GM23248 (cell line): Measurements from ENCODE around the gene ZNF747. TPM values are rescaled to one million over a fixed set of nuclear protein-coding genes. Genes with fewer than 3 reads are reported as not detected.

Source experiments
- DNase-seq: peaks from one replicate; pipeline ENCODE4 v3.0.0-alpha.2; 2015
- H2AFZ ChIP-seq: fragments of 200-600 bp; sonication (generic); 2 replicates; pipeline ENCODE4 v1.6.1; 2016; ENCODE audit warnings: antibody characterized with exemption
- H3F3A ChIP-seq: fragments of 200-600 bp; sonication (generic); 2 replicates; pipeline ENCODE4 v1.6.1; 2016; ENCODE audit warnings: mild to moderate bottlenecking, antibody characterized with exemption, mixed run types; ENCODE audit not compliant: insufficient read depth
- H3K27ac ChIP-seq: fragments of 200-600 bp; sonication (generic); 2 replicates; pipeline ENCODE4 v1.5.1; 2016; ENCODE audit warnings: mild to moderate bottlenecking
- H3K27me3 ChIP-seq: fragments of 200-600 bp; sonication (generic); replicated peaks from 2 replicates; pipeline ENCODE4 v1.6.1; 2016; ENCODE audit warnings: mild to moderate bottlenecking; ENCODE audit not compliant: insufficient read depth
- H3K36me3 ChIP-seq: fragments of 200-600 bp; sonication (generic); 2 replicates; pipeline ENCODE4 v1.6.1; 2016; ENCODE audit warnings: low read depth, mild to moderate bottlenecking
- H3K4me1 ChIP-seq: fragments of 200-600 bp; sonication (generic); 2 replicates; pipeline ENCODE4 v1.6.1; 2016; ENCODE audit warnings: mild to moderate bottlenecking; ENCODE audit not compliant: insufficient read depth
- H3K4me2 ChIP-seq: fragments of 200-600 bp; sonication (generic); one replicate; pipeline ENCODE4 v1.6.1; 2016; ENCODE audit warnings: mild to moderate bottlenecking; ENCODE audit not compliant: unreplicated experiment
- H3K4me3 ChIP-seq: fragments of 200-600 bp; sonication (generic); 2 replicates; pipeline ENCODE4 v1.5.1; 2016; ENCODE audit warnings: mild to moderate bottlenecking
- H3K79me2 ChIP-seq: fragments of 200-600 bp; sonication (generic); 2 replicates; pipeline ENCODE4 v1.6.1; 2016; ENCODE audit warnings: mild to moderate bottlenecking; ENCODE audit not compliant: insufficient read depth
- H3K9ac ChIP-seq: fragments of 200-600 bp; sonication (generic); 2 replicates; pipeline ENCODE4 v1.6.1; 2016; ENCODE audit warnings: mild to moderate bottlenecking
- H3K9me2 ChIP-seq: fragments of 200-600 bp; sonication (generic); 2 replicates; pipeline ENCODE4 v1.6.1; 2016; ENCODE audit warnings: mixed run types, mild to moderate bottlenecking, moderate library complexity; ENCODE audit not compliant: insufficient read depth
- H3K9me3 ChIP-seq: fragments of 200-600 bp; sonication (generic); one replicate; pipeline ENCODE4 v1.6.1; 2017; ENCODE audit warnings: low read depth
- H4K20me1 ChIP-seq: fragments of 200-600 bp; sonication (generic); 2 replicates; pipeline ENCODE4 v1.6.0; 2016; ENCODE audit not compliant: insufficient read depth
- EZH2 ChIP-seq: fragments of 200-600 bp; sonication (generic); IDR thresholded peaks from 2 replicates; pipeline ENCODE4 v1.6.1; 2018; ENCODE audit warnings: antibody characterized with exemption, mild to moderate bottlenecking; ENCODE audit not compliant: insufficient read depth, poor library complexity, severe bottlenecking
- EZH2phosphoT487 ChIP-seq: fragments of 200-600 bp; sonication (generic); IDR thresholded peaks from 2 replicates; pipeline ENCODE4 v1.6.1; 2018; ENCODE audit warnings: antibody characterized with exemption, moderate library complexity, mild to moderate bottlenecking, low read depth; ENCODE audit not compliant: insufficient read depth
- WGBS, 2 experiments: methylation state at CpG; one replicate each; pipeline ENCODE4 v1.1.6; 2015 to 2017; ENCODE audit warnings: low lambda C conversion rate in 2 of 2, low coverage in 1 of 2; ENCODE audit errors: missing lambda C conversion rate in 2 of 2; 5-methylcytosine and 5-hydroxymethylcytosine counted together
- in situ Hi-C: fragments of 300-500 bp; cut with MboI; formaldehyde crosslinking; loops from 2 replicates; pipeline ENCODE4 v1.15.0; 2020
- polyA plus RNA-seq: library from polyadenylated mRNA; unstranded; fragments of >200 nt; fragmentation: Nextera tagmentation; extraction: Ambion mirVana; gene quantifications from 2 replicates; pipeline ENCODE4 v1.2.1, GENCODE V29; 2016
- total RNA-seq: library from RNA; depleted of rRNA; stranded (reverse); fragments of >200 nt; shearing (Covaris generic); gene quantifications from 2 replicates; pipeline ENCODE4 v1.2.3, GENCODE V29; 2014

The ZNF747 gene
- total and polyA plus RNA-seq, 2 experiments from 2014 or later, result 5.4 to 15.7 TPM

- in situ Hi-C loops, result no loop called here
- Histone ChIP-seq H3K79me2 (peaks cover 18% of the 10 kb centered on the region), H2AFZ (no peak overlapping the region), H3K4me3 (no peak overlapping the region), H3K27me3 (no peaks in the 10 kb centered on the region), H3K9me2 (no peaks in the 10 kb centered on the region), H3K27ac (no peak overlapping the region), H3K36me3 (no peaks in the 10 kb centered on the region), H3K4me2 (no peak overlapping the region), H3K9ac (no peak overlapping the region), H3K9me3 (no peaks in the 10 kb centered on the region), H3K4me1 (peaks cover 6% of the 10 kb centered on the region), H4K20me1 (no peaks in the 10 kb centered on the region), H3F3A (peaks cover 19% of the 10 kb centered on the region)
- WGBS, 2 experiments, result 62 to 74% methylated on average over 4 of the region's 4 CpGs
- no peak for DNase-seq
- TF ChIP-seq EZH2 (no peak), EZH2phosphoT487 (no peak)
Observed at GRCh38 chr16:30528799-30529457, 5.7 kb downstream of the ZNF747 start.

GRCh38 chr16:30527635-30528178 lies 7.0 kb downstream of the ZNF747 start:
- H3K27ac ChIP-seq, result peak overlapping the region; percentile 90

GRCh38 chr16:30526823-30527634 lies 7.6 kb downstream of the ZNF747 start:
- no peaks in the 10 kb centered on the region for H3K9me3 ChIP-seq
- peaks cover 6% of the 10 kb centered on the region for H3K4me1 ChIP-seq
- no peaks in the 10 kb centered on the region for H4K20me1 ChIP-seq
- H3K36me3 ChIP-seq, result no peaks in the 10 kb centered on the region
- H3K27ac ChIP-seq, result peak overlapping the region; percentile 90
- no peaks in the 10 kb centered on the region for H3K27me3 ChIP-seq
- no peaks in the 10 kb centered on the region for H3K9me2 ChIP-seq
- peak overlapping the region; percentile 88 for H2AFZ ChIP-seq
- 0 to 1% methylated on average over 60 to 70 of the region's 79 CpGs for WGBS, 2 experiments
- H3F3A ChIP-seq, result peaks cover 19% of the 10 kb centered on the region
- DNase-seq, result peak; percentile 99
- H3K4me3 ChIP-seq, result peak overlapping the region; percentile 78
- TF ChIP-seq EZH2phosphoT487, result no peak
- TF ChIP-seq EZH2, result no peak
- 0 out of 2 replicates have a peak, but pooled peaks cover 3% of the 10 kb centered on the region for H3K79me2 ChIP-seq
- H3K9ac ChIP-seq, result peak overlapping the region; percentile 86
- in situ Hi-C loops, result no loop called here
- peak overlapping the region; percentile 91 for H3K4me2 ChIP-seq

More at GRCh38 chr16:30527635-30528178, 7.0 kb downstream of the ZNF747 start:
- Histone ChIP-seq H3K9me2 (no peaks in the 10 kb centered on the region), H4K20me1 (no peaks in the 10 kb centered on the region), H3F3A (peaks cover 19% of the 10 kb centered on the region), H3K27me3 (no peaks in the 10 kb centered on the region), H3K4me1 (peaks cover 6% of the 10 kb centered on the region), H3K9me3 (no peaks in the 10 kb centered on the region), H3K4me2 (peak overlapping the region; percentile 91), H3K4me3 (peak overlapping the region; percentile 78), H3K36me3 (no peaks in the 10 kb centered on the region), H3K9ac (peak overlapping the region; percentile 86), H3K79me2 (peaks cover 5% of the 10 kb centered on the region; the same call in 1 of the 2 replicates), H2AFZ (peak overlapping the region; percentile 88)
- TF ChIP-seq EZH2 (no peak), EZH2phosphoT487 (no peak)
- WGBS, 2 experiments, result 11 to 15% methylated on average over 14 of the region's 14 CpGs
- in situ Hi-C loops, result no loop called here
- DNase-seq, result peak; percentile 50

- in situ Hi-C loops, result no loop called here
- Histone ChIP-seq H3K27me3 (no peaks in the 10 kb centered on the region), H3K79me2 (0 out of 2 replicates have a peak, but pooled peaks cover 3% of the 10 kb centered on the region), H3K27ac (peak within 1 kb of the TSS; percentile 90), H3K4me2 (peak within 1 kb of the TSS; percentile 91), H3F3A (peaks cover 19% of the 10 kb centered on the region), H3K9me3 (no peaks in the 10 kb centered on the region), H3K36me3 (no peaks in the 10 kb centered on the region), H3K4me1 (peaks cover 6% of the 10 kb centered on the region), H2AFZ (peak within 1 kb of the TSS; percentile 88), H3K4me3 (peak within 1 kb of the TSS; percentile 78), H4K20me1 (no peaks in the 10 kb centered on the region), H3K9ac (peak within 1 kb of the TSS; percentile 86), H3K9me2 (no peaks in the 10 kb centered on the region)
- peak; percentile 62 for DNase-seq
- 1 to 3% methylated on average over 13 to 57 of the region's 73 CpGs for WGBS, 2 experiments
- TF ChIP-seq EZH2, result no peak
- TF ChIP-seq EZH2phosphoT487, result no peak
Observed at GRCh38 chr16:30526137-30526822, 8.4 kb downstream of the ZNF747 start, which contains the start of gene ZNF768. Gene ZNF768 (minus strand): TSS chr16:30526566. CDS start chr16:30526413, 153 bp downstream.
